ENCODE data around the gene HSFX1. TPM values are rescaled to one million over a fixed set of nuclear protein-coding genes. Genes with fewer than 3 reads are reported as not detected.
"Not testable (repeated sequence)": the region's sequence is repeated elsewhere in the genome, so short reads cannot be mapped to it uniquely, and the experiment has no call there.

Gene HSFX1
- total and polyA plus RNA-seq, 2 donors (not counting 1 experiment from before 2014, with no cell fraction given), result 1.2 to 2.9 TPM

DNA sequence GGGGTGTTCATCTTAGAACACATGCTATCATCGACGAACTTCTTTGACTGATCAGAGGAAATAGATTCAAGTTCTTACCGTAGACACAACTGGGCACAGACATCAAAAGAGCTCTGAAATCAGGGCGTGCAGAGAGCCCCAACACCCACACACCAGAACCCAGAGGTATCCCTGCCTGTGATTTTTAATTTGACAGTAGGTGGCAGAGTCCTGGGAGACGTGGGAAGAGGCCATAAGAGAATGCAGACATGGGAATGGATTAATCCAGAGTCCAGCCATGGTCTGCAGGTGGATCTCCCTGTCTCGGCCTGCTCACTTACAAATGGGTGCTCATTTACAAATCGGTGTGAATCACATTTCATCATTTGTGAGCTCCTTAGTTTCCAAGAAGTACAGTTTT lies 4.1 kb downstream of the HSFX1 start:
- WGBS (ENCODE audit: insufficient coverage), result no CpG with 5 or more reads among the region's 7 CpGs

DNA sequence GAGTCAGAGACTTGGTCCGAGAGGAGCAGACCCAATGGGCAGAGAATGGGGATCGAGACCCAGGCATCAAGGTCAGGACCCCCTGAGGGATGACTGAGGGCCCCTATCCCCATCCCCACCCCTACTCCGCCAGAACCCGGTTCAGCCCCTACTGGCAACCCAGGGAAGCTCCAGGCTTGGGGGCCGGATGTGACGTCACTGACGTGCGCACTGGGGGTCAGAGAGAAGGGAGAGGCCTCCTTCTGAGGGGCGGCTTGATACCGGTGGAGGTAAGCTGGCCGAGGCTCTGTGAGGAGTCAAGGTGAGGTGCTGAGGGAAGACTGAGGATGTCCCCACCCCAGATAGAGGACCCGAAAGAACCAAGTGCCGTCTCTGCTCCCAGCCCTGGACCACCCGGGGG lies 7.9 kb downstream of the HSFX1 start, which contains the start of gene MAGEA9:
Gene MAGEA9 (plus strand): TSS at position 204 of the 400 bp plus-strand sequence. CDS start 4,281 bp downstream, outside the sequence.
- H3K9me3 ChIP-seq (ENCODE audit: control extremely low read depth in 1 of 3, control insufficient read depth in 2 of 3, insufficient read depth in 1 of 3, low read length in 2 of 3); H3K4me2 ChIP-seq (replicated peaks; ENCODE audit: low read depth, low read length, poor library complexity, severe bottlenecking); H3K27me3 Mint-ChIP-seq; H3K27ac ChIP-seq (ENCODE audit: low read length in 2 of 2); H3K9me3 Mint-ChIP-seq (ENCODE audit: insufficient read depth); H3K27me3 ChIP-seq (replicated peaks in 1 of 4; ENCODE audit: control extremely low read depth in 1 of 4, control insufficient read depth in 3 of 4, insufficient read depth in 4 of 4, low read length in 3 of 4); H3K4me3 ChIP-seq (ENCODE audit: control extremely low read depth in 1 of 5, extremely low read depth in 1 of 5, insufficient read depth in 1 of 5, low read depth in 2 of 5, low read length in 4 of 5); H3K79me2 ChIP-seq (ENCODE audit: control insufficient read depth, insufficient read depth, low read length); H3K27ac Mint-ChIP-seq; H3K4me1 ChIP-seq (ENCODE audit: control insufficient read depth in 2 of 2, insufficient read depth in 2 of 2, low read length in 2 of 2); H4K20me1 ChIP-seq (ENCODE audit: control insufficient read depth, insufficient read depth, low read length, poor library complexity, severe bottlenecking); H3K4me1 Mint-ChIP-seq; H3K9ac ChIP-seq (ENCODE audit: low read length); H2AFZ ChIP-seq (ENCODE audit: insufficient read depth, low read depth, low read length, poor library complexity, severe bottlenecking); DNase-seq; POLR2A ChIA-PET; H3K36me3 ChIP-seq (replicated peaks in 1 of 2; ENCODE audit: control extremely low read depth in 1 of 2, control insufficient read depth in 1 of 2, extremely low read depth in 1 of 2, insufficient read depth in 2 of 2, low read length in 1 of 2); H3K4me3 Mint-ChIP-seq; ATAC-seq (ENCODE audit: low read depth); CTCF ChIA-PET; intact Hi-C loops (cut with micrococcal nuclease): not testable (repeated sequence)
- WGBS (ENCODE audit: insufficient coverage), result no CpG with 5 or more reads among the region's 14 CpGs

More for the DNA sequence above, 4.1 kb downstream of the HSFX1 start:
- H3K4me3 Mint-ChIP-seq; H3K36me3 ChIP-seq (replicated peaks in 1 of 2; ENCODE audit: control extremely low read depth in 1 of 2, control insufficient read depth in 1 of 2, extremely low read depth in 1 of 2, insufficient read depth in 2 of 2, low read length in 1 of 2); H2AFZ ChIP-seq (ENCODE audit: insufficient read depth, low read depth, low read length, poor library complexity, severe bottlenecking); H3K4me1 ChIP-seq (ENCODE audit: control insufficient read depth in 2 of 2, insufficient read depth in 2 of 2, low read length in 2 of 2); DNase-seq; H3K4me2 ChIP-seq (replicated peaks; ENCODE audit: low read depth, low read length, poor library complexity, severe bottlenecking); H4K20me1 ChIP-seq (ENCODE audit: control insufficient read depth, insufficient read depth, low read length, poor library complexity, severe bottlenecking); H3K27ac Mint-ChIP-seq; H3K9me3 ChIP-seq (ENCODE audit: control extremely low read depth in 1 of 3, control insufficient read depth in 2 of 3, insufficient read depth in 1 of 3, low read length in 2 of 3); H3K27me3 ChIP-seq (replicated peaks in 1 of 4; ENCODE audit: control extremely low read depth in 1 of 4, control insufficient read depth in 3 of 4, insufficient read depth in 4 of 4, low read length in 3 of 4); H3K27ac ChIP-seq (ENCODE audit: low read length in 2 of 2); ATAC-seq (ENCODE audit: low read depth); H3K4me1 Mint-ChIP-seq; H3K9ac ChIP-seq (ENCODE audit: low read length); H3K9me3 Mint-ChIP-seq (ENCODE audit: insufficient read depth); H3K79me2 ChIP-seq (ENCODE audit: control insufficient read depth, insufficient read depth, low read length); intact Hi-C loops (cut with micrococcal nuclease); CTCF ChIA-PET; POLR2A ChIA-PET; H3K4me3 ChIP-seq (ENCODE audit: control extremely low read depth in 1 of 5, extremely low read depth in 1 of 5, insufficient read depth in 1 of 5, low read depth in 2 of 5, low read length in 4 of 5); H3K27me3 Mint-ChIP-seq: not testable (repeated sequence)

DNA sequence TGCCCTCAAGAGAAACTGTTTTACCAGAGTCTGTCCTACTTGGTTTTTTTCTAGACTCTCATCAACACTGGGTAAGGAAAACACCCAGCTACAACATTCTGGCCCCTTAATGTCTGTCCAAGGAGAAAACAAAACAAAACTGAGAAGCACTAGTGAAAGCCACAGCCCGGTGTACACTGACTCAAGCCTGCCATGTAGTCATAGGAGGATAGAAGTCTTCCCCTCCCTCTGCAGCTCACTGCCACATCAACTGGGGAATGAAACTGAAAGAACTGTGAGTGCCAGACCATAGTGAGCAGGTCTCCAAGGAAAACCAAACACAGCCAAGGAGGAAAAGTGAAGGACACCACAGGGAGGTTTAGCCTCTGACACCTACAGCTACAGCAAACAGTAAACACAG lies 21.7 kb downstream of the HSFX1 start:
- H2AFZ ChIP-seq (ENCODE audit: insufficient read depth, low read depth, low read length, poor library complexity, severe bottlenecking); intact Hi-C loops (cut with micrococcal nuclease); DNase-seq; H3K27me3 Mint-ChIP-seq; H3K4me3 Mint-ChIP-seq; H3K4me3 ChIP-seq (ENCODE audit: control extremely low read depth in 1 of 5, extremely low read depth in 1 of 5, insufficient read depth in 1 of 5, low read depth in 2 of 5, low read length in 4 of 5); H3K9ac ChIP-seq (ENCODE audit: low read length); H4K20me1 ChIP-seq (ENCODE audit: control insufficient read depth, insufficient read depth, low read length, poor library complexity, severe bottlenecking); H3K79me2 ChIP-seq (ENCODE audit: control insufficient read depth, insufficient read depth, low read length); H3K27me3 ChIP-seq (replicated peaks in 1 of 4; ENCODE audit: control extremely low read depth in 1 of 4, control insufficient read depth in 3 of 4, insufficient read depth in 4 of 4, low read length in 3 of 4); H3K4me2 ChIP-seq (replicated peaks; ENCODE audit: low read depth, low read length, poor library complexity, severe bottlenecking); H3K27ac ChIP-seq (ENCODE audit: low read length in 2 of 2); H3K9me3 ChIP-seq (ENCODE audit: control extremely low read depth in 1 of 3, control insufficient read depth in 2 of 3, insufficient read depth in 1 of 3, low read length in 2 of 3); H3K27ac Mint-ChIP-seq; H3K9me3 Mint-ChIP-seq (ENCODE audit: insufficient read depth); H3K4me1 ChIP-seq (ENCODE audit: control insufficient read depth in 2 of 2, insufficient read depth in 2 of 2, low read length in 2 of 2); ATAC-seq (ENCODE audit: low read depth); CTCF ChIA-PET; H3K36me3 ChIP-seq (replicated peaks in 1 of 2; ENCODE audit: control extremely low read depth in 1 of 2, control insufficient read depth in 1 of 2, extremely low read depth in 1 of 2, insufficient read depth in 2 of 2, low read length in 1 of 2); POLR2A ChIA-PET: not testable (repeated sequence)
- WGBS (ENCODE audit: insufficient coverage), result no CpG with 5 or more reads among the region's 1 CpG
- peaks cover 11% of the 10 kb centered on the region for H3K4me1 Mint-ChIP-seq
